Sigmoid colon (tissue), 4 donors: ENCODE results near the gene BCAS1.

Experiments used
- CTCF ChIP-seq, 4 experiments: fragments of 450-650 bp in 3 of 4; fragments of 200-600 bp in 1 of 4; IDR thresholded peaks; one replicate each; pipeline ENCODE4 v1.5.1; 2016 to 2019; ENCODE audit warnings: antibody characterized with exemption in 4 of 4, mild to moderate bottlenecking in 3 of 4, moderate library complexity in 2 of 4
- EP300 ChIP-seq, 4 donors: sonication (generic); formaldehyde crosslinking; IDR thresholded peaks; one replicate each; pipeline ENCODE4 v1.6.1; 2017; ENCODE audit warnings: antibody characterized with exemption in 4 of 4
- POLR2A ChIP-seq, 2 donors: fragments of 450-650 bp; IDR thresholded peaks; one replicate each; pipeline ENCODE4 v1.6.1; 2016; ENCODE audit warnings: antibody characterized with exemption in 2 of 2, mild to moderate bottlenecking in 2 of 2, moderate library complexity in 2 of 2

- TF ChIP-seq CTCF (IDR thresholded peaks at IDR 0.05), result no peak
- TF ChIP-seq EP300 (IDR thresholded peaks at IDR 0.05), result no peak
- no peak for TF ChIP-seq POLR2A (IDR thresholded peaks at IDR 0.05)
Observed at GRCh38 chr20:53920647-53921245, 149.6 kb downstream of the BCAS1 start.
